Esophagus (tissue), 2 donors: ENCODE results near the gene OSBPL10. TPM values are rescaled to one million over a fixed set of nuclear protein-coding genes. Genes with fewer than 3 reads are reported as not detected.

Experiments used
- H3K27ac ChIP-seq, 2 donors: one replicate each; pipeline ENCODE4 v1.5.1; 2013; ENCODE audit warnings: low read depth in 2 of 2, mild to moderate bottlenecking in 2 of 2, inconsistent platforms in 1 of 2, low read length in 1 of 2, moderate library complexity in 1 of 2
- H3K27me3 ChIP-seq, 2 donors: one replicate each; pipeline ENCODE4 v1.6.1; 2013; ENCODE audit warnings: low read length in 2 of 2, control low read depth in 1 of 2, mild to moderate bottlenecking in 1 of 2; ENCODE audit not compliant: insufficient read depth in 2 of 2, control insufficient read depth in 1 of 2
- H3K36me3 ChIP-seq, 2 donors: one replicate each; pipeline ENCODE4 v1.6.1; 2013; ENCODE audit warnings: low read length in 1 of 2; ENCODE audit not compliant: control insufficient read depth in 2 of 2, insufficient read depth in 2 of 2
- H3K4me1 ChIP-seq, 2 donors: one replicate each; pipeline ENCODE4 v1.6.1; 2013; ENCODE audit warnings: low read length in 1 of 2; ENCODE audit not compliant: control insufficient read depth in 2 of 2, insufficient read depth in 2 of 2
- H3K4me3 ChIP-seq, 2 donors: one replicate each; pipeline ENCODE4 v1.5.1; 2013; ENCODE audit warnings: low read length in 2 of 2, mild to moderate bottlenecking in 2 of 2, low read depth in 1 of 2, moderate library complexity in 1 of 2
- H3K9me3 ChIP-seq, 2 donors: one replicate each; pipeline ENCODE4 v1.6.1; 2013; ENCODE audit warnings: mild to moderate bottlenecking in 2 of 2, low read depth in 1 of 2, low read length in 1 of 2, moderate library complexity in 1 of 2; ENCODE audit not compliant: control insufficient read depth in 2 of 2, insufficient read depth in 1 of 2
- WGBS, 2 donors: extraction: QIAGEN DNeasy Blood & Tissue Kit; methylation state at CpG; one replicate each; pipeline ENCODE4 v1.1.7; 2013; 5-methylcytosine and 5-hydroxymethylcytosine counted together
- polyA plus RNA-seq, 2 donors: library from polyadenylated mRNA; stranded (reverse); fragments of 200-250 nt; gene quantifications; one replicate each; pipeline ENCODE4 v1.2.3, GENCODE V29; 2013
- donor health status: healthy with polysubstance abuse.
- donor health status: Bipolar disorder and iron deficiency.

OSBPL10 gene
- polyA plus RNA-seq, 2 donors: 6.4 to 9.0 TPM

DNA sequence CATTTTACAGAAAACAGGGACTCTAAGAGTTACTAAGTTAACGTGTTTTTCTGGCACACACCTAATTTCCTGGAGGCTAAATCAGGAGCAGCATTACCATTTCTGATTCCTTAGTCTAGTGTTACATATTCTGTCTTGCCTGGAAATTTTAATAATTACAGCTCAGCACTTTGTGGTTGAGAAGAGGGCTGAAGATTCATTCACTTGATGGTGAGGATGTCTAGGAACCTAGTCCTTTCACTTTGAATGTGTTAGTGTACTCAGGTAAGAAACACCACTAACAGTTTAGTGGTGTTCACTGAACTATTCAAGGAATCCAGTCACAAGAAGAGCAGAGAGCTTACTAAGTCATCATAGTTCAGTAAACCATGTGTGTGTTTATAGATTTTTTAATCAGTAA, 345.5 kb downstream of the OSBPL10 start:
- Histone ChIP-seq H3K9me3 (no peaks in the 10 kb centered on the region), H3K27me3 (no peaks in the 10 kb centered on the region), H3K27ac (no peak overlapping the region), H3K4me3 (no peak overlapping the region), H3K36me3 (no peaks in the 10 kb centered on the region), H3K4me1 (no peaks in the 10 kb centered on the region)
- WGBS, 2 donors: 41 to 67% methylated on average over 1 of the region's 1 CpG

DNA sequence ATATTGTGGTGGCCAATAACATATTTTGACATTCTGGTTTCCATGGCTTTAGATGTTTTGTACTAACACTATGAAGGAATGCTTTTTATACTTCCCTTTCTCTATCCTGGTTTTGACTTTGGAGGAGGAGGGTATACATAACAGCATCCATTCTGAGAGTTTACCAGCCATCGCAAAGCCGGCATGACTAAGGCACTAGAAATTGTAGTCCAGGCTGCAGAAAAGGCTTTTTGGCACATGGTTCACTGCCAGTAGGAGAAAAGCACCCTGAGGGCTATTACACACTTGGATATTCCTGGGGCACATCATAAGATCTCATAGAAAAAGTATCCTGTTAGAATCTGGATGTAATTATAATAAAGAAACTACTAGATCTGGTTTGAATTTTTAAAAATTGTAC, 346.6 kb downstream of the OSBPL10 start:
- Histone ChIP-seq H3K4me1 (no peaks in the 10 kb centered on the region), H3K36me3 (no peaks in the 10 kb centered on the region), H3K27ac (no peak overlapping the region), H3K9me3 (no peaks in the 10 kb centered on the region), H3K4me3 (no peak overlapping the region), H3K27me3 (no peaks in the 10 kb centered on the region)
- WGBS, 2 donors: 59 to 67% methylated on average over 2 of the region's 2 CpGs

DNA sequence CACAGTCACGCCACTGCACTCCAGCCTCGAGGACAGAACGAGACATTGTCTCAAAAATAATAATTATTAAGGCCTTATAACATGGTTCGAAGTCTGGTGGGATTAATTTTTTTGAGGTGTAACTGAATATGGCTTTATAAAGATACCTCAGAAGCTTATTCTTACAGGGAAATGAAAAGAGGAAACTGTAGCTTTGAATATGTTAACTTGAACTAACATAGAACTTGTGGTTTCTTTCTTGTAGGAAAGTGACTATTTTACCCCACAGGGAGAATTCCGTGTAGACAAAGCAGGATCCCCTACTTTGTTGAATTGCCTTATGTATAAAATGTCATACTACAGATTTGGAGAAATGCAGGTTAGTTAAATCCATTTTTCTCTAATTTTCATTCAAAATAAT, 352.0 kb downstream of the OSBPL10 start:
- Histone ChIP-seq H3K27me3 (no peaks in the 10 kb centered on the region), H3K9me3 (no peaks in the 10 kb centered on the region), H3K27ac (no peak overlapping the region), H3K4me3 (no peak overlapping the region), H3K4me1 (no peaks in the 10 kb centered on the region), H3K36me3 (peaks cover 0 to 5% of the 10 kb centered on the region in 2 donors)
- 90 to 92% methylated on average over 5 of the region's 5 CpGs for WGBS, 2 donors

DNA sequence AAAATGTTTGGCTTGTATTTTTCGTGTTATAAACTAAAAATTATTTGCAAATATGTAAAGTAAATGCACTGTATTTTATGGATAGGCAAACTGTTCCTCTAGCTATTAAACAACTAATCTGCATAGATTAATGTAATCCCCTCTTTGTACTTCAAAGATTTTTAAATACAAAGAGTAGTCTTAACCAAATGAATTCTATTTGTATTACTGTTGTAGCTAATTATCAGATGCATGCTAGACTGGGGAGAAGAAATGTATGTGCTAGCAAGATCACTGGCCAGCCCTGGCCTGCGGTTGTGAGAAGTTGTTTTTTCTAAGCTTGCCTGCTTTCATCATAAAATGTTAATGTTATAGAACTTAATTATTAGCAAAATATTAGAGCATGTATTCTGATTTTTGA, 355.7 kb downstream of the OSBPL10 start:
- 89 to 97% methylated on average over 2 of the region's 2 CpGs for WGBS, 2 donors
- peaks cover 0 to 8% of the 10 kb centered on the region in 2 donors for H3K36me3 ChIP-seq

DNA sequence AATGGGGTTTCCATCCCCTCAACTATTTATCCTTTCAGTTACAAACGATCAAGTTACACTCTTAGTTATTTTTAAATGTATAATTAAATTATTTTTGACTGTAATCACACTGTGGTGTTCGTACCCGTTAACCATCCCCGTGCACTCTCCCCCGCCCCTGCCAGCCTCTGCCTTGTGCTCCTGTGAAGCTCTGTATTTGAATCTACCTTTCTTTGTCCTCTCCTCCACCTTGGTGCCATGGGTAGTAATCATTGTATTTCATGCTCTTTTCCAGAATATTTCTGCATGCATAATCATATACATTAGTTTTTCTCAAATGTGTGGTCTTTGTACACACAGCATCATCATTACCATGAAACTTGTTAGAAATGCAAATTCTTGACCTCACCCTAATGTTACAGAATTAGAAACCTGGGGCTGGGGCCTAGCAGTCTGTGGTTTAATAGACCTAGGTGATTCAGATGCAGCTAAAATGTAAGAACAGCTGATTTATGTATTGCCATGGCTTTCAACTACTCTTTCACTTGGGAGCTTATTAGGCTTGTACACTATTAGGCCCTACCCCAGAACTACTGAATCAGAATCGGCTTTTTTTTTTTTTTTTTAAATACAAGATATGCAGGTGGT, 356.9 kb downstream of the OSBPL10 start:
- Histone ChIP-seq H3K27ac (no peak overlapping the region), H3K36me3 (peaks cover 0 to 8% of the 10 kb centered on the region in 2 donors), H3K4me3 (no peak overlapping the region), H3K9me3 (no peaks in the 10 kb centered on the region), H3K4me1 (no peaks in the 10 kb centered on the region), H3K27me3 (no peaks in the 10 kb centered on the region)
- WGBS, 2 donors: 91 to 95% methylated on average over 6 of the region's 6 CpGs

More for the DNA sequence above, 355.7 kb downstream of the OSBPL10 start:
- no peaks in the 10 kb centered on the region for H3K27me3 ChIP-seq
- H3K9me3 ChIP-seq: no peaks in the 10 kb centered on the region
- H3K27ac ChIP-seq: no peak overlapping the region
- no peak overlapping the region for H3K4me3 ChIP-seq
- no peaks in the 10 kb centered on the region for H3K4me1 ChIP-seq

DNA sequence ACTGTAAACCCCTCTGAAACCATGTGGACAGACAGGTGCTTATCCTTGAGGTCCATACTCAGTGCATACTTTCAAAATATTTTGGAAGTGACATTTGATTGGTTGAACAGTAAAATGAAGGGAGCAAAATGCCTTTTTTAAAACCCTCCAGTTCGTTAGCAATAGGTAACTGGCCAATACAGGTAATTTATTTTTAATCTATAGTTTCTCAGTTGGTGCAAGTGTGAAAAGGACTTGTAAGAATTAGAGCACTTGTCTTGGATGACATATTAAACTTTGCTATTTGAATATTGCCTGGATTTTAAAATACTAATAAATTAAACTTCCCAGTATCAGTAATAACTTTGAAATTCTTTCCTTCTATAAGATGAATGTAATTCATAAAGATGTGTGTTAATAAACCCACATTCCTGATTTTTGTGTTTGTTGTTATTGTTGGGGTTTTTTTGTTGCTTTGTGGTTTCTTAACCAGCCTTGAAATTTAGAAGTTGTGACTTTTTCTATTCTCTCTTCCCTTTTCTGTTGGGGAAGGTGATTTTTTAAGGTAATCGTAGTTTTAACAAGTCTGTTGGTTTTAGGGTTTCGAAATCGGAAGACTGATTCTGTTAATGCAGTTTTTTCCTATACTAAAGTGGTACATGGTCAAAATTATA, 358.3 kb downstream of the OSBPL10 start:
- Histone ChIP-seq H3K27me3 (no peaks in the 10 kb centered on the region), H3K9me3 (no peaks in the 10 kb centered on the region), H3K4me1 (no peaks in the 10 kb centered on the region), H3K27ac (no peak overlapping the region), H3K4me3 (no peak overlapping the region), H3K36me3 (peaks cover 0 to 8% of the 10 kb centered on the region in 2 donors)
- 79 to 91% methylated on average over 4 of the region's 4 CpGs for WGBS, 2 donors

DNA sequence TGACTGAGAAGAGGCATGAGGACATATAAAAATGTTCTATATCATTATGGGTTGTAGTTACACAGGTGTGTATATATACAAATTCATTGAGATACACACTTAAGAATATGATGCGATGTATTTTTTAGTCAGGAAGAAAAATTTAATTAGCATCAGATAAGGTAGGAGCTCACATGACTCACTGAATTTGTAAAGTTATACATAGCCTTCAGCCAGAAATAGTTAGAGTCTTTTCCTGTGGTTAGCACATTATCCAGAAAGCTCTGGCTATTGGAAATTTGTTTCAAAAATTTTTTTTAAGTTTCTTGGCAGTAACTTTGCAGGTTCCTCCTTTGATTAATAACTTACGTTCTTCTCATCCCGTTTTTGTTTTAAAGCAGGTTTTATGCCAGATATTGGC, 359.7 kb downstream of the OSBPL10 start:
- Histone ChIP-seq H3K9me3 (no peaks in the 10 kb centered on the region), H3K27ac (no peak overlapping the region), H3K4me3 (no peak overlapping the region), H3K4me1 (no peaks in the 10 kb centered on the region), H3K36me3 (peaks cover 0 to 2% of the 10 kb centered on the region in 2 donors), H3K27me3 (no peaks in the 10 kb centered on the region)
- 79 to 81% methylated on average over 3 of the region's 3 CpGs for WGBS, 2 donors

DNA sequence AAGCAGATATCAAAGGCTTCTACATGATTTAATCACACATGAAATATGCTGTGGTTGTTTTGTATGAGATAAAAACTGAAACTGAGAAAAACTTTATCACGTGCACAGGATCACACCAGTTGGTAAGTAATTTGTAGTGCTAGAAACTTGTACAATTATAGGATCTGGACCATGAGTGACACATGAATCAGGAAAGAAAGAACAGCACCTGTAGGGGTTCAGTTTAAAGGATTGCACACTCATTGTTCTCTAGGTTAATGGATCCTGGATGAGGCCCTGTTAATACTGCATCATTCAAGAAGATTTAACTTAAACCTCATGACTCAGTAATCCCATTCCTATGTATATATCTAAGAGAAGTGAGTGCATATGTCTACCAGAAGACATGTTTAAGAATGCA, 360.4 kb downstream of the OSBPL10 start:
- H3K4me1 ChIP-seq: no peaks in the 10 kb centered on the region
- no peak overlapping the region for H3K27ac ChIP-seq
- no peaks in the 10 kb centered on the region for H3K27me3 ChIP-seq
- no peak overlapping the region for H3K4me3 ChIP-seq
- peaks cover 0 to 2% of the 10 kb centered on the region in 2 donors for H3K36me3 ChIP-seq
- WGBS, 2 donors: 87 to 92% methylated on average over 1 of the region's 1 CpG
- no peaks in the 10 kb centered on the region for H3K9me3 ChIP-seq

DNA sequence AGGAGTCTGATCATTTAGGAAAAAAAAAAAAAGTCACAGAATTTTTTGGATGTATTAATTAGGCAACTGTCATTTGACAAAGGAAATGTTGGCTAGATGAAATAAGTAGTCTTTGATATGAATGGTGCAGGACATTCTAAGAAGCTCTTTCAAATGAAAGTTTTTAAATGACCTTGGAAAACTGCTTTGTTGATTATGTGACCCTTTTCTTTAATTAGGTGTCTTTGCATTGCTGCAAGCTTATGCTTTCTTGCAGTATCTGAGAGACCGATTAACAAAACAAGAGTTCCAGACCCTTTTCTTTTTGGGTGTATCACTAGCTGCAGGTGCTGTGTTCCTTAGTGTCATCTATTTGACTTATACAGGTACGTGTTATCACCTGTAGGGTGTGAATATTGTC, 364.4 kb downstream of the OSBPL10 start:
- no peaks in the 10 kb centered on the region for H3K9me3 ChIP-seq
- H3K36me3 ChIP-seq: no peaks in the 10 kb centered on the region
- no peak overlapping the region for H3K27ac ChIP-seq
- no peaks in the 10 kb centered on the region for H3K4me1 ChIP-seq
- no peaks in the 10 kb centered on the region for H3K27me3 ChIP-seq
- 85 to 92% methylated on average over 2 of the region's 2 CpGs for WGBS, 2 donors
- H3K4me3 ChIP-seq: no peak overlapping the region
